Measurements from ENCODE around the gene EFNA5. TPM values are rescaled to one million over a fixed set of nuclear protein-coding genes. Genes with fewer than 3 reads are reported as not detected.

The EFNA5 gene
- total and polyA plus RNA-seq, 2 of the 13 experiments (the other 11 are each of a cell fraction or from before 2014, with no cell fraction given) = not detected

- TF ChIP-seq IRF1 (CRISPR knock-in tag; IDR thresholded peaks at IDR 0.05; ENCODE audit: low read depth) = no peak
- TF ChIP-seq ZNF883 (CRISPR knock-in tag; IDR thresholded peaks at IDR 0.05; ENCODE audit: not compliant biosample characterization) = no peak
- no peak for TF ChIP-seq CC2D1A (CRISPR knock-in tag; IDR thresholded peaks at IDR 0.05)
- no peak for TF ChIP-seq NFIB (CRISPR knock-in tag; IDR thresholded peaks at IDR 0.05; ENCODE audit: borderline replicate concordance)
- no peak for TF ChIP-seq SRY (CRISPR knock-in tag; IDR thresholded peaks at IDR 0.05)
- TF ChIP-seq ZNF550 (CRISPR knock-in tag; IDR thresholded peaks at IDR 0.05; ENCODE audit: borderline replicate concordance) = no peak
- no peak for TF ChIP-seq ZNF672 (CRISPR knock-in tag; IDR thresholded peaks at IDR 0.05)
- TF ChIP-seq RBM39 (IDR thresholded peaks at IDR 0.05; ENCODE audit: low read depth, low read length, poor library complexity, severe bottlenecking) = no peak
- TF ChIP-seq KLF11 (CRISPR knock-in tag; IDR thresholded peaks at IDR 0.05) = no peak
- TF ChIP-seq PRDM10 (CRISPR knock-in tag; IDR thresholded peaks at IDR 0.05; ENCODE audit: low read depth) = no peak
These were observed 184.2 kb downstream of the EFNA5 start (continued) for GRCh38 chr5:107486489-107486888.

Data from HepG2 (cell line).